GM21576 (cell line): ENCODE data around the gene CEND1.

Experiments
- ATAC-seq: cut with Tn5 transposase; IDR thresholded peaks from one replicate; pipeline ENCODE4 v1.9.1; 2021; ENCODE audit warnings: mild to moderate bottlenecking, moderate library complexity; ENCODE audit not compliant: unreplicated experiment

Gene CEND1

GRCh38 chr11:796565-797295 is 6.8 kb upstream of the CEND1 start:
- ATAC-seq = no peak

GRCh38 chr11:795634-796564 is 6.0 kb upstream of the CEND1 start:
- no peak for ATAC-seq

GRCh38 chr11:794766-795633 is 5.1 kb upstream of the CEND1 start:
- no peak for ATAC-seq

GRCh38 chr11:794013-794765 is 4.3 kb upstream of the CEND1 start:
- ATAC-seq = no peak

GRCh38 chr11:793556-793955 is 3.7 kb upstream of the CEND1 start:
- ATAC-seq = no peak

- ATAC-seq = no peak
Measured at GRCh38 chr11:792873-793272, 3.0 kb upstream of the CEND1 start.

GRCh38 chr11:792535-792821 is 2.6 kb upstream of the CEND1 start:
- ATAC-seq = no peak

GRCh38 chr11:791658-792534 is 2.0 kb upstream of the CEND1 start:
- ATAC-seq = no peak

- ATAC-seq = no peak
Measured at GRCh38 chr11:790721-791564, 1.1 kb upstream of the CEND1 start.

GRCh38 chr11:788953-789940 is 643 bp downstream of the CEND1 start:
- ATAC-seq = no peak

- no peak for ATAC-seq
Measured at GRCh38 chr11:788009-788640, 1.8 kb downstream of the CEND1 start.

GRCh38 chr11:787084-787675 is 2.7 kb downstream of the CEND1 start:
- ATAC-seq = no peak

GRCh38 chr11:786235-787083 is 3.4 kb downstream of the CEND1 start:
- ATAC-seq = no peak

- ATAC-seq = no peak
Measured at GRCh38 chr11:783581-784015, 6.3 kb downstream of the CEND1 start.

GRCh38 chr11:782264-783174 is 7.4 kb downstream of the CEND1 start:
- ATAC-seq = no peak
